Neuronal stem cell (in vitro differentiated cells): ENCODE results near the gene DOLPP1.

Experiments used
- DNase-seq: peaks from one replicate; pipeline ENCODE4 v3.0.0-alpha.2; 2013; ENCODE audit warnings: low spot score
- H2AFZ ChIP-seq: one replicate; pipeline ENCODE4 v1.6.1; 2013; ENCODE audit warnings: mild to moderate bottlenecking, low read length, inconsistent platforms
- H2AK5ac ChIP-seq: 2 replicates; pipeline ENCODE4 v1.6.1; 2013; ENCODE audit warnings: low read depth, mild to moderate bottlenecking, inconsistent platforms, low read length, moderate library complexity, mixed read lengths
- H2BK120ac ChIP-seq: 2 replicates; pipeline ENCODE4 v1.6.1; 2013; ENCODE audit warnings: low read depth, mild to moderate bottlenecking, inconsistent platforms, low read length, moderate library complexity, mixed read lengths
- H2BK12ac ChIP-seq: one replicate; pipeline ENCODE4 v1.6.1; 2013; ENCODE audit warnings: low read length, inconsistent platforms
- H2BK15ac ChIP-seq: 2 replicates; pipeline ENCODE4 v1.6.1; 2013; ENCODE audit warnings: mild to moderate bottlenecking, low read length, inconsistent platforms, mixed read lengths
- H2BK5ac ChIP-seq: one replicate; pipeline ENCODE4 v1.6.1; 2013; ENCODE audit warnings: inconsistent platforms, mild to moderate bottlenecking, low read length, moderate library complexity
- H3K14ac ChIP-seq: one replicate; pipeline ENCODE4 v1.6.1; 2013; ENCODE audit warnings: low read length, inconsistent platforms
- H3K18ac ChIP-seq: 2 replicates; pipeline ENCODE4 v1.6.1; 2013; ENCODE audit warnings: low read length, inconsistent platforms
- H3K23ac ChIP-seq: 2 replicates; pipeline ENCODE4 v1.6.1; 2013; ENCODE audit warnings: low read depth, mild to moderate bottlenecking, mixed read lengths, low read length, inconsistent platforms; ENCODE audit not compliant: poor library complexity
- H3K27ac ChIP-seq: replicated peaks from 3 replicates; pipeline ENCODE4 v1.5.1; 2013; ENCODE audit warnings: low read length, inconsistent platforms
- H3K27me3 ChIP-seq, 3 experiments: 2 replicates each; pipeline ENCODE4 v1.6.1; 2013; ENCODE audit warnings: low read length in 3 of 3, mild to moderate bottlenecking in 2 of 3, inconsistent platforms in 1 of 3, low read depth in 1 of 3, mixed read lengths in 1 of 3, moderate library complexity in 1 of 3; ENCODE audit not compliant: control insufficient read depth in 3 of 3, insufficient read depth in 3 of 3
- H3K36me3 ChIP-seq, 2 donors: replicated peaks in 1 of 2; 2 replicates each; pipeline ENCODE4 v1.6.1; 2013; ENCODE audit warnings: low read length in 2 of 2; ENCODE audit not compliant: control insufficient read depth in 2 of 2, insufficient read depth in 2 of 2
- H3K4ac ChIP-seq: 2 replicates; pipeline ENCODE4 v1.6.1; 2013; ENCODE audit warnings: inconsistent platforms, mild to moderate bottlenecking, low read length, moderate library complexity
- H3K4me1 ChIP-seq, 2 donors: 1 replicate in 1 of 2; 2 replicates in 1 of 2; pipeline ENCODE4 v1.6.1; 2013; ENCODE audit warnings: low read length in 2 of 2, low read depth in 1 of 2; ENCODE audit not compliant: control insufficient read depth in 2 of 2, insufficient read depth in 1 of 2
- H3K4me2 ChIP-seq: one replicate; pipeline ENCODE4 v1.6.1; 2013; ENCODE audit warnings: mild to moderate bottlenecking, low read length, inconsistent platforms; ENCODE audit not compliant: insufficient read depth, poor library complexity, severe bottlenecking
- H3K4me3 ChIP-seq, 2 donors: 2 replicates each; pipeline ENCODE4 v1.5.1; 2013; ENCODE audit warnings: low read length in 2 of 2, mild to moderate bottlenecking in 2 of 2, inconsistent platforms in 1 of 2, moderate library complexity in 1 of 2
- H3K79me1 ChIP-seq: one replicate; pipeline ENCODE4 v1.6.1; 2013; ENCODE audit warnings: low read depth, mild to moderate bottlenecking, inconsistent platforms, low read length, moderate library complexity
- H3K9ac ChIP-seq: one replicate; pipeline ENCODE4 v1.6.1; 2013; ENCODE audit warnings: mild to moderate bottlenecking, low read depth, low read length, inconsistent platforms; ENCODE audit not compliant: poor library complexity
- H3K9me3 ChIP-seq, 2 donors: replicated peaks in 1 of 2; 2 replicates each; pipeline versions ENCODE3 to v1.6.1; 2013; ENCODE audit warnings: low read length in 2 of 2, mild to moderate bottlenecking in 2 of 2, inconsistent platforms in 1 of 2, low read depth in 1 of 2, mixed read lengths in 1 of 2, moderate library complexity in 1 of 2; ENCODE audit not compliant: control insufficient read depth in 2 of 2, insufficient read depth in 1 of 2
- H4K8ac ChIP-seq: one replicate; pipeline ENCODE4 v1.6.1; 2013; ENCODE audit warnings: low read depth, mild to moderate bottlenecking, inconsistent platforms, low read length, moderate library complexity
- H4K91ac ChIP-seq: one replicate; pipeline ENCODE4 v1.6.1; 2013; ENCODE audit warnings: low read length, low read depth, mild to moderate bottlenecking, inconsistent platforms; ENCODE audit not compliant: poor library complexity
- WGBS, 2 donors: extraction: QIAGEN DNeasy Blood & Tissue Kit; methylation state at CpG; one replicate each; pipeline ENCODE4 v1.1.7; 2013; ENCODE audit warnings: missing lambda C conversion rate in 2 of 2, mixed read lengths in 1 of 2; ENCODE audit not compliant: insufficient read length in 2 of 2, insufficient replicate concordance in 1 of 2; ENCODE audit errors: extremely low coverage in 2 of 2; 5-methylcytosine and 5-hydroxymethylcytosine counted together

DOLPP1 gene

GRCh38 chr9:129109952-129110739 is 29.2 kb downstream of the DOLPP1 start:
- Histone ChIP-seq H2BK12ac (no peak overlapping the region), H3K4me2 (peak overlapping the region; percentile 91), H3K36me3 (peaks cover 0 to 11% of the 10 kb centered on the region in 2 donors), H4K8ac (no peak overlapping the region), H2AK5ac (peak overlapping the region; percentile 81), H3K23ac (peak overlapping the region; percentile 91), H2BK120ac (peak overlapping the region; percentile 97), H3K4ac (no peak overlapping the region), H2BK5ac (no peak overlapping the region), H3K27ac (no peak overlapping the region), H2AFZ (peak overlapping the region; percentile 99), H3K4me1 (peaks cover 5 to 10% of the 10 kb centered on the region in 2 donors), H3K9ac (peak overlapping the region; percentile 91), H3K9me3 (no peaks in the 10 kb centered on the region), H4K91ac (no peak overlapping the region), H3K14ac (peak overlapping the region; percentile 82), H3K4me3 (peak overlapping the region; percentile 72 to 91), H2BK15ac (peak overlapping the region; percentile 75), H3K18ac (peak overlapping the region; percentile 94), H3K27me3 (peaks cover 0 to 15% (median 0%) of the 10 kb centered on the region in 3 experiments), H3K79me1 (no peaks in the 10 kb centered on the region)
- peak; percentile 46 for DNase-seq
- WGBS, 2 donors = no CpG with 5 or more reads among the region's 64 CpGs

GRCh38 chr9:129110740-129111527 is 30.0 kb downstream of the DOLPP1 start, which contains the start of the genes CRAT and PTPA:
Gene CRAT (minus strand): TSS chr9:129110793. CDS start chr9:129110509, 284 bp downstream.
Gene PTPA (plus strand): TSS chr9:129111415. CDS start chr9:129111601, 186 bp downstream.
- peak within 1 kb of the TSS; percentile 92 for H3K9ac ChIP-seq
- H3K14ac ChIP-seq = peak within 1 kb of the TSS; percentile 99
- peak within 1 kb of the TSS; percentile 94 for H3K18ac ChIP-seq
- no peak within 1 kb of the TSS for H4K91ac ChIP-seq
- no peaks in the 10 kb centered on the region for H3K9me3 ChIP-seq
- H3K4me2 ChIP-seq = peak within 1 kb of the TSS; percentile 91
- H4K8ac ChIP-seq = peak within 1 kb of the TSS; percentile 30
- DNase-seq = peak; percentile 90
- peaks cover 5 to 10% of the 10 kb centered on the region in 2 donors for H3K4me1 ChIP-seq
- no CpG with 5 or more reads among the region's 77 CpGs for WGBS, 2 donors
- H3K36me3 ChIP-seq = peaks cover 0 to 6% of the 10 kb centered on the region in 2 donors
- H3K4ac ChIP-seq = no peak within 1 kb of the TSS
- peak within 1 kb of the TSS; percentile 93 for H3K23ac ChIP-seq
- H3K27me3 ChIP-seq = peaks cover 0 to 15% (median 0%) of the 10 kb centered on the region in 3 experiments
- H3K27ac ChIP-seq = peak within 1 kb of the TSS; percentile 98
- no peak within 1 kb of the TSS for H2BK12ac ChIP-seq
- peak within 1 kb of the TSS; percentile 94 for H2BK5ac ChIP-seq
- H3K79me1 ChIP-seq = no peaks in the 10 kb centered on the region
- peak within 1 kb of the TSS; percentile 94 for H2AK5ac ChIP-seq
- H2BK15ac ChIP-seq = peak within 1 kb of the TSS; percentile 75
- H2BK120ac ChIP-seq = peak within 1 kb of the TSS; percentile 97
- H3K4me3 ChIP-seq = peak within 1 kb of the TSS; percentile 72 to 91
- peak within 1 kb of the TSS; percentile 99 for H2AFZ ChIP-seq

- H2BK12ac ChIP-seq = no peak overlapping the region
- peaks cover 5 to 10% of the 10 kb centered on the region in 2 donors for H3K4me1 ChIP-seq
- H2BK5ac ChIP-seq = peak overlapping the region; percentile 94
- peak overlapping the region; percentile 30 for H4K8ac ChIP-seq
- DNase-seq = no peak
- H3K9ac ChIP-seq = peak overlapping the region; percentile 90
- H3K4me2 ChIP-seq = peak overlapping the region; percentile 89
- peak overlapping the region; percentile 72 to 80 for H3K4me3 ChIP-seq
- no peak overlapping the region for H4K91ac ChIP-seq
- peak overlapping the region; percentile 94 for H2AK5ac ChIP-seq
- no peak overlapping the region for H3K4ac ChIP-seq
- H3K27me3 ChIP-seq = peaks cover 0 to 15% (median 0%) of the 10 kb centered on the region in 3 experiments
- H3K27ac ChIP-seq = peak overlapping the region; percentile 98
- no peaks in the 10 kb centered on the region for H3K79me1 ChIP-seq
- H3K23ac ChIP-seq = peak overlapping the region; percentile 93
- H2BK120ac ChIP-seq = peak overlapping the region; percentile 96
- peak overlapping the region; percentile 77 for H3K18ac ChIP-seq
- H3K36me3 ChIP-seq = peaks cover 0 to 6% of the 10 kb centered on the region in 2 donors
- H3K9me3 ChIP-seq = no peaks in the 10 kb centered on the region
- no CpG with 5 or more reads among the region's 37 CpGs for WGBS, 2 donors
- H2BK15ac ChIP-seq = peak overlapping the region; percentile 75
- peak overlapping the region; percentile 98 for H3K14ac ChIP-seq
- H2AFZ ChIP-seq = peak overlapping the region; percentile 96
Observed at GRCh38 chr9:129111528-129112151, 30.7 kb downstream of the DOLPP1 start.
